HG02885 (cell line): Measurements from ENCODE around the gene TXLNA.

ENCODE experiments used
- ATAC-seq: cut with Tn5 transposase; IDR thresholded peaks from one replicate; pipeline ENCODE4 v1.9.1; 2021; ENCODE audit warnings: mild to moderate bottlenecking; ENCODE audit not compliant: unreplicated experiment, poor library complexity

TXLNA gene

GRCh38 chr1:32240140-32240951, 60.9 kb downstream of the TXLNA start:
- no peak for ATAC-seq

DNA sequence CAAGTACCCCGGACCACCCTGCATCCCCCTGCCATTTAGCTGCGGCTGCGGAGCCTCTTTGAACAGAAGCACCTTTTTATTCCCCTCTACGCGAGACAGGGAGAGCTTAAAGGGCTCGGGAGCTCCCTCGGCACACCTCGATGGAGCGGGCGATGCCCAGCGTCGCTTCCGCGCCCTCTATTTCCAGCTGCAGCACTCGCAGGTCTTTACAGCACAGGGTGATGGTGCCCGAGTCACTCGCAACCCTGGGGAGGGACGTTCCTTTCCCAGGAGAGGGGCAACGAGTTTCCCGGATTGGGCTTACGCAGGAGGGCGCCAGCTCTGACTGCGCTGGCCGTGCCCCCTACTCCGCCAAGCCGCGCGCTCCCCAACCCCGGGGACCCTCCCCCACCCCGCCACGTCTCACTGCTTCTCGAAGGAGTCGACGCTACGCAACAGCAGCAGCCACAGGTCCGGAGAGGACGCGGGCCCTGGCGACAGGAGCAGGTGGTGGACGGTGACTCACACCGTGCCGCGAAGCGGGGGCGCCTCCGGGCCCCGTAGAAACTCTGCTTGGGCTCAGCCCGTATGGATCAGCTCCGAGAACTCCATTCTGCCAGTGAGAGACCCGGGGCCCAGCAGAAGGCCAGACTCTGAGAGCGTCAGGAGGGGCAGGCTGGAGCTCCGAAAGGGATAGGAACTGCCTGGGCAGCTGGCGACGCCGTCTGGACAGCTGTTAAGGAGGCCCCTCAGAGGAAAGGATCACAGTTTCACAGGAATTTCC, 61.7 kb downstream of the TXLNA start:
- ATAC-seq: no peak

DNA sequence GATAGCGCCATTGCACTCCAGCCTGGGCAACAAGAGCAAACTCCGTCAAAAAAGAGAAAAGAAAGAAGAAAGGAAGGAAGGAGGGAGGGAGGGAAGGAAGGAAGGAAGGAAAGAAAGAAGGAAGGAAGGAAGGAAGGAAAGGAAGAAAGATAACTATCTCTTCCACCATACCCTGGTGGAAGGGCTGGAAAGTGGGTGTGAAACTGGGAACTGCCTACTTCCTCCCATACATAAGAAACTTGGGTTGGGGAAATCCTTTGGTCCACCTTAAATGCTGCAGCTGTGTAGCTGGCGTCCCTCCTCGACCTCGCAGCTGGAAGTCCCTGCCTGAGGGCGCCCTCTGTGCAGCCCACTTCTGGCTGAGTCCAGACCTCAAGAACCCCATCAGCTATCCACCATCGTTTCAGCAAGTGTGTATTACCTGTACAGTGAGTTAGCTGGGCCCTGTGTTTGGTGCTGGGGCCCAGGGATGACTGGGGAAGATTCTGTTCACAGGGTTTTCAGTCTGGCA, 62.9 kb downstream of the TXLNA start:
- ATAC-seq: no peak

GRCh38 chr1:32246888-32247273, 67.4 kb downstream of the TXLNA start, which contains the start of gene FAM167B:
FAM167B (plus strand) TSS chr1:32247222; CDS start chr1:32247422, 200 bp downstream.
- no peak for ATAC-seq

DNA sequence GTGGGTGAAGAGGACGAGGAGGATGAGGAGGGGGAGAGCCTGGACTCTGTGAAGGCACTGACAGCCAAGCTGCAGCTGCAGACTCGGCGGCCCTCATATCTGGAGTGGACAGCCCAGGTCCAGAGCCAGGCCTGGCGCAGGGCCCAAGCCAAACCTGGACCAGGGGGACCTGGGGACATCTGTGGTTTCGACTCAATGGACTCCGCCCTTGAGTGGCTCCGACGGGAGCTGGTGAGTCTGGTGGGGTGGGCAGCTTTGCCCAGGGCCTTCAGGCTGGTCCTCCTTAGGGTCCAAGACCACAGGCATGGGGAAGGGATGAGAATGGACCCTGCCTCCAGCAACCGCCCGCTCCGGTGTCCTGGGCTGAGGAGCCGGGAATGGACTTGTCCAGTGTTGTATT, 68.0 kb downstream of the TXLNA start:
- ATAC-seq: no peak
